Natural killer cell (primary cell): ENCODE results near the gene PBXIP1. TPM values are rescaled to one million over a fixed set of nuclear protein-coding genes. Genes with fewer than 3 reads are reported as not detected.

Experiments
- ATAC-seq, 3 donors: fragments of 150-1000 bp in 2 of 3; fragments of 200-7000 bp in 1 of 3; cut with Tn5 transposase; 1 replicate in 1 of 3; 2 replicates in 2 of 3; pipeline ENCODE4 v1.10.0; 2021; ENCODE audit warnings: mild to moderate bottlenecking in 2 of 3, moderate library complexity in 2 of 3
- DNase-seq, 2 donors: peaks; one replicate each; pipeline versions ENCODE4 v3.0.0 to v3.0.0-alpha.2; 2013 to 2021; ENCODE audit warnings: mixed read lengths in 1 of 2
- H3K27ac ChIP-seq: one replicate; pipeline ENCODE4 v1.5.1; 2013; ENCODE audit warnings: mild to moderate bottlenecking, low read length
- H3K27me3 ChIP-seq: one replicate; pipeline ENCODE4 v1.6.1; 2013; ENCODE audit warnings: low read length; ENCODE audit not compliant: control insufficient read depth, insufficient read depth
- H3K36me3 ChIP-seq: one replicate; pipeline ENCODE4 v1.6.1; 2013; ENCODE audit warnings: low read length; ENCODE audit not compliant: control insufficient read depth, insufficient read depth
- H3K4me1 ChIP-seq: one replicate; pipeline ENCODE4 v1.6.1; 2013; ENCODE audit warnings: low read length; ENCODE audit not compliant: control insufficient read depth, insufficient read depth
- H3K4me3 ChIP-seq: one replicate; pipeline ENCODE4 v1.5.1; 2013; ENCODE audit warnings: low read length
- H3K9me3 ChIP-seq: one replicate; pipeline ENCODE4 v1.6.1; 2013; ENCODE audit warnings: low read length; ENCODE audit not compliant: control insufficient read depth, insufficient read depth
- H3K27ac Mint-ChIP-seq, 2 donors: one replicate each; pipeline ENCODE4 v1.8.0; 2022; ENCODE audit warnings: mild to moderate bottlenecking in 2 of 2, mixed read lengths in 2 of 2, moderate library complexity in 1 of 2
- H3K27me3 Mint-ChIP-seq, 2 donors: one replicate each; pipeline ENCODE4 v1.8.0; 2022; ENCODE audit warnings: low read depth in 2 of 2, mixed read lengths in 2 of 2
- H3K36me3 Mint-ChIP-seq: one replicate; pipeline ENCODE4 v1.8.0; 2022; ENCODE audit warnings: mixed read lengths
- H3K4me1 Mint-ChIP-seq, 2 donors: one replicate each; pipeline ENCODE4 v1.8.0; 2022; ENCODE audit warnings: mixed read lengths in 2 of 2
- H3K4me3 Mint-ChIP-seq: one replicate; pipeline ENCODE4 v1.8.0; 2022; ENCODE audit warnings: mild to moderate bottlenecking, moderate library complexity, mixed read lengths
- H3K9me3 Mint-ChIP-seq, 2 donors: one replicate each; pipeline ENCODE4 v1.8.0; 2022; ENCODE audit warnings: mixed read lengths in 2 of 2
- CTCF ChIP-seq: fragments of 200-600 bp; IDR thresholded peaks from one replicate; pipeline ENCODE4 v1.8.0; 2022; ENCODE audit warnings: antibody characterized with exemption
- WGBS: methylation state at CpG from one replicate; pipeline ENCODE4 v1.1.7; 2013; ENCODE audit warnings: missing lambda C conversion rate; ENCODE audit not compliant: insufficient coverage; 5-methylcytosine and 5-hydroxymethylcytosine counted together
- intact Hi-C: fragments of 100-400 bp; cut with micrococcal nuclease; formaldehyde crosslinking; loops from one replicate; pipeline ENCODE4 v1.14.2; 2022
- total RNA-seq, 4 donors: library from RNA; stranded (reverse); fragments of 120-200 nt in 1 of 4; gene quantifications; one replicate each; pipeline versions ENCODE4 v1.2.3 to v1.2.4, GENCODE V29; 2013 to 2022

The PBXIP1 gene
- total RNA-seq, result 100 to 1,000 TPM; 158 to 200 (median 197) TPM
- total RNA-seq (2013), result 197 TPM

GRCh38 chr1:154955718-154956543 lies at the start of gene PBXIP1:
PBXIP1 (minus strand) TSS chr1:154956099; CDS start chr1:154953721, 2,378 bp downstream.
- H3K36me3 ChIP-seq, result peaks cover 20% of the 10 kb centered on the region
- no peaks in the 10 kb centered on the region for H3K9me3 ChIP-seq
- intact Hi-C loops, result loop anchor here (1.0 to 5.0 kb wide), 4 partner anchors 19 to 96 kb away; partner anchors contain the start of genes ADAM15 and CKS1B
- H3K4me1 ChIP-seq, result peaks cover 61% of the 10 kb centered on the region
- under 1% methylated on average over 17 of the region's 18 CpGs for WGBS
- H3K4me3 ChIP-seq, result peak within 1 kb of the TSS; percentile 72
- DNase-seq (peak; percentile 79 to 95), ATAC-seq (peak; percentile 69 to 77 (median 71))
- Mint-ChIP-seq H3K36me3 (no peaks in the 10 kb centered on the region), H3K4me3 (peak within 1 kb of the TSS; percentile 94), H3K27me3 (no peaks in the 10 kb centered on the region), H3K27ac (peak within 1 kb of the TSS; percentile 89 to 94), H3K4me1 (peaks cover 58 to 60% of the 10 kb centered on the region in 2 donors), H3K9me3 (no peaks in the 10 kb centered on the region)
- H3K27me3 ChIP-seq, result no peaks in the 10 kb centered on the region
- H3K27ac ChIP-seq, result peak within 1 kb of the TSS; percentile 95
- TF ChIP-seq CTCF, result no peak

GRCh38 chr1:155005076-155006011 lies 49.4 kb upstream of the PBXIP1 start:
- peak overlapping the region; percentile 76 for H3K27ac ChIP-seq
- peaks cover 84% of the 10 kb centered on the region for H3K4me1 ChIP-seq
- TF ChIP-seq CTCF, result no peak
- no peaks in the 10 kb centered on the region for H3K9me3 Mint-ChIP-seq
- ATAC-seq (no peak), DNase-seq (peak in 1 of 2 donors; percentile 53)
- H3K36me3 ChIP-seq, result no peaks in the 10 kb centered on the region
- intact Hi-C loops, result no loop called here
- no peaks in the 10 kb centered on the region for H3K27me3 Mint-ChIP-seq
- WGBS, result 46% methylated on average over 8 of the region's 17 CpGs
- peaks cover 25 to 78% of the 10 kb centered on the region in 2 donors for H3K4me1 Mint-ChIP-seq
- no peaks in the 10 kb centered on the region for H3K9me3 ChIP-seq
- H3K27me3 ChIP-seq, result no peaks in the 10 kb centered on the region
- H3K36me3 Mint-ChIP-seq, result no peaks in the 10 kb centered on the region
- peak overlapping the region; percentile 89 to 92 for H3K27ac Mint-ChIP-seq
- no peak overlapping the region for H3K4me3 ChIP-seq
- peak overlapping the region; percentile 50 for H3K4me3 Mint-ChIP-seq

GRCh38 chr1:155004352-155005075 lies 48.6 kb upstream of the PBXIP1 start:
- H3K27ac ChIP-seq, result peak overlapping the region; percentile 76
- H3K27me3 ChIP-seq, result no peaks in the 10 kb centered on the region
- H3K27me3 Mint-ChIP-seq, result no peaks in the 10 kb centered on the region
- ATAC-seq (no peak), DNase-seq (peak in 1 of 2 donors; percentile 26)
- peaks cover 26 to 78% of the 10 kb centered on the region in 2 donors for H3K4me1 Mint-ChIP-seq
- H3K36me3 Mint-ChIP-seq, result no peaks in the 10 kb centered on the region
- intact Hi-C loops, result loop anchor here (5.0 kb wide), 2 partner anchors 58 to 447 kb away; partner anchors contain the start of genes EFNA4 and UBE2Q1
- peak overlapping the region; percentile 95 for H3K4me3 Mint-ChIP-seq
- 65% methylated on average over 4 of the region's 5 CpGs for WGBS
- H3K36me3 ChIP-seq, result no peaks in the 10 kb centered on the region
- H3K4me3 ChIP-seq, result peak overlapping the region; percentile 95
- H3K4me1 ChIP-seq, result peaks cover 84% of the 10 kb centered on the region
- TF ChIP-seq CTCF, result no peak
- no peaks in the 10 kb centered on the region for H3K9me3 Mint-ChIP-seq
- H3K9me3 ChIP-seq, result no peaks in the 10 kb centered on the region
- H3K27ac Mint-ChIP-seq, result peak overlapping the region; percentile 89 to 92
